Ishikawa (cell line): Measurements from ENCODE around the gene MGAT4C.

Source experiments
- CEBPB ChIP-seq: IDR thresholded peaks from 2 replicates; pipeline ENCODE4 v1.6.1; 2012
- CREB1 ChIP-seq: IDR thresholded peaks from 2 replicates; pipeline ENCODE4 v1.6.1; 2012; ENCODE audit warnings: low read depth
- EGR1 ChIP-seq: IDR thresholded peaks from 2 replicates; pipeline ENCODE4 v1.6.1; 2012
- EP300 ChIP-seq: IDR thresholded peaks from 2 replicates; pipeline ENCODE4 v1.6.1; 2012; ENCODE audit warnings: borderline replicate concordance
- FOXM1 ChIP-seq: IDR thresholded peaks from 2 replicates; pipeline ENCODE4 v1.6.1; 2012; ENCODE audit warnings: low read depth, borderline replicate concordance
- NFIC ChIP-seq: IDR thresholded peaks from 2 replicates; pipeline ENCODE4 v1.6.1; 2012
- RAD21 ChIP-seq: IDR thresholded peaks from 2 replicates; pipeline ENCODE4 v1.6.1; 2012; ENCODE audit warnings: low read depth
- TAF1 ChIP-seq: IDR thresholded peaks from 2 replicates; pipeline ENCODE4 v1.6.1; 2012; ENCODE audit warnings: low read depth, mild to moderate bottlenecking
- TCF12 ChIP-seq: IDR thresholded peaks from 2 replicates; pipeline ENCODE4 v1.6.1; 2012; ENCODE audit warnings: low read depth
- TEAD4 ChIP-seq: IDR thresholded peaks from 2 replicates; pipeline ENCODE4 v1.6.1; 2012
- YY1 ChIP-seq: IDR thresholded peaks from 2 replicates; pipeline ENCODE4 v1.6.1; 2012; ENCODE audit warnings: low read depth
- ZBTB7A ChIP-seq: IDR thresholded peaks from 2 replicates; pipeline ENCODE4 v1.6.1; 2012; ENCODE audit warnings: low read depth
- TF ChIP-seq, protein P1 (sequence below): IDR thresholded peaks from 2 replicates; pipeline ENCODE4 v1.6.1; 2012
- TF ChIP-seq, protein P2 (sequence below): IDR thresholded peaks from 2 replicates; pipeline ENCODE4 v1.6.1; 2012; ENCODE audit warnings: low read depth, mild to moderate bottlenecking
- TF ChIP-seq, protein P3 (sequence below): IDR thresholded peaks from 2 replicates; pipeline ENCODE4 v1.6.1; 2012

Gene MGAT4C

DNA sequence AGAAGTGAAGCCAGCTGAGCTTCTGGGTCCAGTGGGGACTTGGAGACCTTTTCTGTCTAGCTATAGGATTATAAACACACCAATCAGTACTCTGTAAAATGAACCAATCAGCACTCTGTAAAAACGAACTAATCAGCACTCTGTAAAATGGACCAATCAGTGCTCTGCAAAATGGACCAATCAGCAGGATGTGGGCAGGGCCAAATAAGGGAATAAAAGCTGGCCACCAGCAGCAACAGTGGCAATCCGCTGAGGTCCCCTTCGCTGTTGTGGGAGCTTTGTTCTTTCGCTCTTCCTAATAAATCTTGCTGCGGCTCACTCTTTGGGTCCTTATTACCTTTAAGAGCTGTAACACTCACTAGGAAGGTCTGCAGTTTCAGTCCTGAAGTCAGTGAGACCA lies 309.8 kb downstream of the MGAT4C start:
- no peak for TF ChIP-seq ZBTB7A
- TF ChIP-seq, protein P1, sequence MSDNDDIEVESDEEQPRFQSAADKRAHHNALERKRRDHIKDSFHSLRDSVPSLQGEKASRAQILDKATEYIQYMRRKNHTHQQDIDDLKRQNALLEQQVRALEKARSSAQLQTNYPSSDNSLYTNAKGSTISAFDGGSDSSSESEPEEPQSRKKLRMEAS, result no peak
- TF ChIP-seq, protein P2, sequence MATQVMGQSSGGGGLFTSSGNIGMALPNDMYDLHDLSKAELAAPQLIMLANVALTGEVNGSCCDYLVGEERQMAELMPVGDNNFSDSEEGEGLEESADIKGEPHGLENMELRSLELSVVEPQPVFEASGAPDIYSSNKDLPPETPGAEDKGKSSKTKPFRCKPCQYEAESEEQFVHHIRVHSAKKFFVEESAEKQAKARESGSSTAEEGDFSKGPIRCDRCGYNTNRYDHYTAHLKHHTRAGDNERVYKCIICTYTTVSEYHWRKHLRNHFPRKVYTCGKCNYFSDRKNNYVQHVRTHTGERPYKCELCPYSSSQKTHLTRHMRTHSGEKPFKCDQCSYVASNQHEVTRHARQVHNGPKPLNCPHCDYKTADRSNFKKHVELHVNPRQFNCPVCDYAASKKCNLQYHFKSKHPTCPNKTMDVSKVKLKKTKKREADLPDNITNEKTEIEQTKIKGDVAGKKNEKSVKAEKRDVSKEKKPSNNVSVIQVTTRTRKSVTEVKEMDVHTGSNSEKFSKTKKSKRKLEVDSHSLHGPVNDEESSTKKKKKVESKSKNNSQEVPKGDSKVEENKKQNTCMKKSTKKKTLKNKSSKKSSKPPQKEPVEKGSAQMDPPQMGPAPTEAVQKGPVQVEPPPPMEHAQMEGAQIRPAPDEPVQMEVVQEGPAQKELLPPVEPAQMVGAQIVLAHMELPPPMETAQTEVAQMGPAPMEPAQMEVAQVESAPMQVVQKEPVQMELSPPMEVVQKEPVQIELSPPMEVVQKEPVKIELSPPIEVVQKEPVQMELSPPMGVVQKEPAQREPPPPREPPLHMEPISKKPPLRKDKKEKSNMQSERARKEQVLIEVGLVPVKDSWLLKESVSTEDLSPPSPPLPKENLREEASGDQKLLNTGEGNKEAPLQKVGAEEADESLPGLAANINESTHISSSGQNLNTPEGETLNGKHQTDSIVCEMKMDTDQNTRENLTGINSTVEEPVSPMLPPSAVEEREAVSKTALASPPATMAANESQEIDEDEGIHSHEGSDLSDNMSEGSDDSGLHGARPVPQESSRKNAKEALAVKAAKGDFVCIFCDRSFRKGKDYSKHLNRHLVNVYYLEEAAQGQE, result no peak
- TF ChIP-seq CEBPB, result no peak
- no peak for TF ChIP-seq EGR1
- no peak for TF ChIP-seq TAF1
- TF ChIP-seq RAD21, result no peak
- TF ChIP-seq FOXM1, result no peak
- TF ChIP-seq NFIC, result no peak
- TF ChIP-seq, protein P3, sequence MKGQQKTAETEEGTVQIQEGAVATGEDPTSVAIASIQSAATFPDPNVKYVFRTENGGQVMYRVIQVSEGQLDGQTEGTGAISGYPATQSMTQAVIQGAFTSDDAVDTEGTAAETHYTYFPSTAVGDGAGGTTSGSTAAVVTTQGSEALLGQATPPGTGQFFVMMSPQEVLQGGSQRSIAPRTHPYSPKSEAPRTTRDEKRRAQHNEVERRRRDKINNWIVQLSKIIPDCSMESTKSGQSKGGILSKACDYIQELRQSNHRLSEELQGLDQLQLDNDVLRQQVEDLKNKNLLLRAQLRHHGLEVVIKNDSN, result no peak
- TF ChIP-seq EP300, result no peak
- no peak for TF ChIP-seq TCF12
- TF ChIP-seq CREB1, result no peak
- no peak for TF ChIP-seq YY1
- TF ChIP-seq TEAD4, result no peak

DNA sequence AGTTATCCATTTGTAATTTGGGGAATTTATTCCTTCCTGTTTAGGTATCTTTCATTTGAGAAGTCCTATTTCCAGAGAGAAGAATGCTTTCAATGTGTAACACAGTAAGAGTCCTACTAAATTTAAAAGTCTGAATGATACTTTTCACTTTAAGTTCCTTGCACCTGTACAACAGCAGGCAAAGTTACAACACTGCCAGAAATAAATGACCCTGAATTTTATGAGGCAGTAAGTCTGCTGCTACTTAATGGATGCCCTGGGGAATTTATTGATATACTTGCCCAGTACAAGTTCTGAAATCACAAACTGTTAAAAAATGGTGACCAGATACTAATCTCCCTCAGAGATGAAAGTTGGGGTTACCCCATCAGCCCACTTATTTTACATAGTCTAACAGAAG lies 329.0 kb downstream of the MGAT4C start:
- TF ChIP-seq EP300 (no peak), ZBTB7A (no peak), FOXM1 (no peak), CREB1 (no peak), EGR1 (no peak)
- TF ChIP-seq, protein P2, result no peak

DNA sequence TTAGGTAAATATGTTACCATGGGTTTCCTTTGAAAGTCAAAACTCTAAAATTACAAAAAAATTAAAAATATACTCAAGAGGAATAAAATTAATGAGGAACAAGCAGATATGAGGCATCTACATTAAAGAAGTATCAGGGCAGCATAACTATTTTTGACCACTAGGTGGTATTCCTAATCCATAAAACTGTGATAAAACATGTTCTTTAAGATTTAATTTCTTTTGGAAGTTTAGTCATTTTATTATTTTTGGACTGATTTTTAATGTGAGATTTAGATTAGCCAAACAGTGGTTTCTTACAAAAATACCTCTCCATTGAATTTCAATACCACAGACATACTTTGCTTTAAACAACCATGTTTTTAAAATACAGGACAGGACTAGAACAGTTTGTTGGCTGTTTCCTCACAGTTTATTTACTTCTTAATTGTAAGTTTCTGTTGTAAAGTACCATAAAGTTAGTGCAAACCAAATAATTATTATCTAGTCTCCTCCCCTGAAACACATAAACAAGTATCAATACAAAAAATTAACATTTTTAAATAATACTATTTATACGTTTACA lies 332.3 kb downstream of the MGAT4C start:
- TF ChIP-seq EP300 (no peak), TCF12 (no peak), CEBPB (no peak), YY1 (no peak), TAF1 (no peak), TEAD4 (no peak), RAD21 (peak; percentile 59)
- TF ChIP-seq, protein P2, result no peak

DNA sequence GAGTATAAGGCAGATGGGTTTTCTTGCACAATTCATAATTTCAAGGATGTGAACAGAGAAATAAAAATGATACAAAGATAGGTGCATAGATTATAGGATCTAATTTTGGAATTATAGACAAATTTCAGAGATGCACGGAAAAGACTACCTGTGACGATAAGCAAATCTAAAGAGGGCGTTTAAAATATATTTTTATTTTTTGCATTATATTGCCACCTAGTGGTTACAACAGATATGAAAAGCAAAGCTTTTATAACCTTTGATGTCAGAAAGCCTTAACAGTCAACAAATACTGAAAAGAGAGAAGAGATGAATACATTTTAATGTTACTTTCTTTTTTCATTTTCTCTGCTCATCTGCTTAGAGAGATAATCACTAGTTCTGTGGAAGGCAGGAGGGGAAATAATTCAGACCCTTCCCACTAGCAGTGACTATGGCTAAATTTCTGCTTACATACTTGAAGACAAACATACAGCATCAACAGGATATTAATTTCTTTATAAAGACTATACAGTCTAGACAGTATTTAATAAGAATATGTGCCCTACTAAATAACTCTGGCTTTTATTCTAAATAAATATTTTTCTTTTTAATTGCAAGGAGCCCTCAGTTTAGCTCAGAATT lies 335.8 kb downstream of the MGAT4C start:
- TF ChIP-seq RAD21 (peak; percentile 50), EP300 (no peak)
